Astrocyte (in vitro differentiated cells and primary cell): ENCODE data around the gene HDAC8. TPM values are rescaled to one million over a fixed set of nuclear protein-coding genes. Genes with fewer than 3 reads are reported as not detected.

ENCODE experiments used
- DNase-seq: peaks from one replicate; pipeline ENCODE4 v3.0.0-alpha.2; 2010; ENCODE audit warnings: low read depth
- FAIRE-seq: peaks from 2 replicates; lab custom pipeline; 2011; peaks lifted over from hg19 to GRCh38; lab: Jason Lieb, UNC
- H2AFZ ChIP-seq: 2 replicates; pipeline ENCODE4 v1.6.0; 2012; ENCODE audit warnings: low read depth, low read length, inconsistent platforms
- H3K27ac ChIP-seq: 2 replicates; pipeline ENCODE4 v1.5.1; 2011; ENCODE audit warnings: low read depth, low read length, inconsistent platforms
- H3K27me3 ChIP-seq: 2 replicates; pipeline ENCODE4 v1.6.0; 2011; ENCODE audit warnings: low read length, inconsistent platforms; ENCODE audit not compliant: insufficient read depth
- H3K36me3 ChIP-seq: 2 replicates; pipeline ENCODE4 v1.5.1; 2011; ENCODE audit warnings: low read length, inconsistent platforms; ENCODE audit not compliant: insufficient read depth
- H3K4me1 ChIP-seq: 2 replicates; pipeline ENCODE4 v1.5.1; 2011; ENCODE audit warnings: low read length, inconsistent platforms; ENCODE audit not compliant: insufficient read depth
- H3K4me2 ChIP-seq: 2 replicates; pipeline ENCODE4 v1.6.0; 2012; ENCODE audit warnings: low read length, inconsistent platforms
- H3K4me3 ChIP-seq: 2 replicates; pipeline ENCODE4 v1.5.1; 2011; ENCODE audit warnings: low read depth, mild to moderate bottlenecking, low read length, inconsistent platforms; ENCODE audit not compliant: insufficient read depth
- H3K79me2 ChIP-seq: 2 replicates; pipeline ENCODE4 v1.6.0; 2012; ENCODE audit warnings: mild to moderate bottlenecking, low read length, inconsistent platforms; ENCODE audit not compliant: insufficient read depth
- H3K9ac ChIP-seq: 2 replicates; pipeline ENCODE4 v1.6.0; 2012; ENCODE audit warnings: mild to moderate bottlenecking, low read length, inconsistent platforms
- H3K9me3 ChIP-seq: 2 replicates; pipeline ENCODE4 v1.5.1; 2012; ENCODE audit warnings: low read depth, mild to moderate bottlenecking, low read length, inconsistent platforms; ENCODE audit not compliant: insufficient read depth
- H4K20me1 ChIP-seq: 2 replicates; pipeline ENCODE4 v1.6.0; 2012; ENCODE audit warnings: low read length, inconsistent platforms; ENCODE audit not compliant: insufficient read depth
- H3K27ac Mint-ChIP-seq: one replicate; pipeline ENCODE4 v1.8.0; 2021; ENCODE audit warnings: mild to moderate bottlenecking, mixed read lengths; ENCODE audit not compliant: unreplicated experiment
- H3K27me3 Mint-ChIP-seq: one replicate; pipeline ENCODE4 v1.8.0; 2021; ENCODE audit warnings: low read depth, mixed read lengths; ENCODE audit not compliant: unreplicated experiment
- H3K36me3 Mint-ChIP-seq: one replicate; pipeline ENCODE4 v1.8.0; 2021; ENCODE audit warnings: low read depth, mixed read lengths; ENCODE audit not compliant: unreplicated experiment
- H3K4me1 Mint-ChIP-seq: one replicate; pipeline ENCODE4 v1.8.0; 2021; ENCODE audit warnings: low read depth, mixed read lengths; ENCODE audit not compliant: unreplicated experiment
- H3K4me3 Mint-ChIP-seq: one replicate; pipeline ENCODE4 v1.8.0; 2021; ENCODE audit warnings: mild to moderate bottlenecking, moderate library complexity, mixed read lengths; ENCODE audit not compliant: unreplicated experiment
- H3K9me3 Mint-ChIP-seq: one replicate; pipeline ENCODE4 v1.8.0; 2021; ENCODE audit warnings: mild to moderate bottlenecking, mixed read lengths; ENCODE audit not compliant: unreplicated experiment
- CTCF ChIP-seq: IDR thresholded peaks from 2 replicates; pipeline ENCODE4 v1.5.1; 2011; ENCODE audit warnings: low read depth, mild to moderate bottlenecking, inconsistent platforms, low read length, moderate library complexity; ENCODE audit not compliant: insufficient read depth
- EZH2 ChIP-seq: IDR thresholded peaks from 2 replicates; pipeline ENCODE4 v1.6.1; 2012; ENCODE audit warnings: mild to moderate bottlenecking, low read length, inconsistent platforms; ENCODE audit not compliant: insufficient read depth
- total RNA-seq: library from RNA; stranded (reverse); gene quantifications from 2 replicates; pipeline ENCODE4 v1.2.1, GENCODE V29; 2021

The HDAC8 gene
- total RNA-seq, 1 donor from 2014 or later: 23.6 TPM

DNA sequence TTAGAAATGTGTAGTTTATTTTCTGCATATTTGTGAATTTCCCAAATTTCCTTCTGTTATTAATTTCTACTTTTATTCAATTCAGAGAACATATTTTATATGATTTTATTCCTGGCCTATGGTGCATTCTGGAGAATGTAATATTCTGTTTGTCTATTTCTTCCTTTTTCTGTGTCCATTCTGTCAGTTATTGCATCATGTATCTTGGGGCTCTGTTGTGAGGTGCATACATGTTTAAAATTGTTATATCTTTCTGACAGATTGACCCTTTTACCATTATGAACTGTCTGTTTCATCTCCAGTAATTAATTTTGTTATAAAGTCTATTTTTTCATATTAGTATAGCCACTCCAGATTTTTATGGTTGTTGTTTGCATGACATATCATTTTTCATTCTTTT is 170.0 kb downstream of the HDAC8 start:
- Histone ChIP-seq H3K4me1 (no peaks in the 10 kb centered on the region), H3K27me3 (no peaks in the 10 kb centered on the region), H3K4me2 (no peak overlapping the region), H3K9me3 (no peaks in the 10 kb centered on the region), H3K36me3 (no peaks in the 10 kb centered on the region), H3K79me2 (no peaks in the 10 kb centered on the region), H2AFZ (no peak overlapping the region), H3K9ac (no peak overlapping the region), H3K4me3 (no peak overlapping the region), H4K20me1 (no peaks in the 10 kb centered on the region), H3K27ac (no peak overlapping the region)
- FAIRE-seq (no peak), DNase-seq (no peak)
- Mint-ChIP-seq H3K9me3 (no peaks in the 10 kb centered on the region), H3K27me3 (no peaks in the 10 kb centered on the region), H3K27ac (no peak overlapping the region), H3K4me3 (no peak overlapping the region), H3K4me1 (no peaks in the 10 kb centered on the region), H3K36me3 (no peaks in the 10 kb centered on the region)
- TF ChIP-seq EZH2 (no peak), CTCF (no peak)

- FAIRE-seq (no peak), DNase-seq (no peak)
- Mint-ChIP-seq H3K27me3 (no peaks in the 10 kb centered on the region), H3K36me3 (no peaks in the 10 kb centered on the region), H3K9me3 (no peaks in the 10 kb centered on the region), H3K4me3 (no peak overlapping the region), H3K27ac (no peak overlapping the region), H3K4me1 (peaks cover 13% of the 10 kb centered on the region)
- TF ChIP-seq CTCF (no peak), EZH2 (no peak)
- H3K9ac ChIP-seq: no peak overlapping the region
- no peaks in the 10 kb centered on the region for H3K36me3 ChIP-seq
- H3K27ac ChIP-seq: no peak overlapping the region
- no peaks in the 10 kb centered on the region for H3K9me3 ChIP-seq
- no peak overlapping the region for H2AFZ ChIP-seq
- no peaks in the 10 kb centered on the region for H3K79me2 ChIP-seq
- peaks cover 3% of the 10 kb centered on the region for H3K4me1 ChIP-seq
- H4K20me1 ChIP-seq: no peaks in the 10 kb centered on the region
- no peaks in the 10 kb centered on the region for H3K27me3 ChIP-seq
- no peak overlapping the region for H3K4me3 ChIP-seq
- no peak overlapping the region for H3K4me2 ChIP-seq
Measured at GRCh38 chrX:72399816-72400215, 172.8 kb downstream of the HDAC8 start.

DNA sequence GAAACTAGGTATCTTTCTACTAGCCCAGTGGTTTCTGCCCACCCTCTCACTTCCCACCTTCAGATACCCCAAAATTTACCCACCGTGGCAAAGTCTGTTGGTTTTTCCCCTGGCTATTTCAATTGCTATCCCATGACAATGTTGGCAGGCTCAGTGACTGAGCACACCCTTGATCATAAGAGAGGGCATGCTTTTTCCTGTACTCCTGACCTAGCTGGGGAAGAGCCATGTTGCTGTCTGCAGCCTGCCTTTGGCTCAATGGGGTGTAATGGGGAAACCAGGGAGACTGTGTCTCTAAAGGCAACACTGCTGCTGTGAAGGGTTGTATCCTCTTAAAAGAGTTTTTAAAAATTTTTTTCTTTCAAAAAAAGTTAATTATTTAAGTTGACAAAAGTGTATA is 176.5 kb downstream of the HDAC8 start:
- H3K36me3 ChIP-seq: no peaks in the 10 kb centered on the region
- H3K9me3 ChIP-seq: no peaks in the 10 kb centered on the region
- DNase-seq (no peak), FAIRE-seq (no peak)
- no peaks in the 10 kb centered on the region for H3K36me3 Mint-ChIP-seq
- TF ChIP-seq EZH2 (no peak), CTCF (no peak)
- H3K4me1 Mint-ChIP-seq: peaks cover 21% of the 10 kb centered on the region
- H2AFZ ChIP-seq: no peak overlapping the region
- H3K4me3 ChIP-seq: no peak overlapping the region
- no peaks in the 10 kb centered on the region for H3K27me3 Mint-ChIP-seq
- no peak overlapping the region for H3K9ac ChIP-seq
- no peaks in the 10 kb centered on the region for H3K9me3 Mint-ChIP-seq
- H3K4me2 ChIP-seq: no peak overlapping the region
- no peaks in the 10 kb centered on the region for H3K79me2 ChIP-seq
- H3K27me3 ChIP-seq: no peaks in the 10 kb centered on the region
- no peak overlapping the region for H3K27ac Mint-ChIP-seq
- H4K20me1 ChIP-seq: no peaks in the 10 kb centered on the region
- no peak overlapping the region for H3K27ac ChIP-seq
- H3K4me3 Mint-ChIP-seq: no peak overlapping the region
- H3K4me1 ChIP-seq: peaks cover 3% of the 10 kb centered on the region
